Fibroblast of lung (primary cell): ENCODE results near the gene ZNF655. TPM values are rescaled to one million over a fixed set of nuclear protein-coding genes. Genes with fewer than 3 reads are reported as not detected.
"Not testable (repeated sequence)": the region's sequence is repeated elsewhere in the genome, so short reads cannot be mapped to it uniquely, and the experiment has no call there.

Source experiments
- DNase-seq, 2 donors: peaks; one replicate each; pipeline versions ENCODE4 v3.0.0 to v3.0.0-alpha.2; 2010; ENCODE audit warnings: low read depth in 2 of 2
- H2AFZ ChIP-seq: 2 replicates; pipeline ENCODE4 v1.5.1; 2012; ENCODE audit warnings: low read length, control low read depth, inconsistent platforms
- H3K27ac ChIP-seq: 2 replicates; pipeline ENCODE4 v1.5.1; 2011; ENCODE audit warnings: low read length, control low read depth; ENCODE audit not compliant: insufficient read depth
- H3K27me3 ChIP-seq: 2 replicates; pipeline ENCODE4 v1.5.1; 2011; ENCODE audit warnings: mild to moderate bottlenecking, low read length; ENCODE audit not compliant: control insufficient read depth, insufficient read depth
- H3K36me3 ChIP-seq: 2 replicates; pipeline ENCODE4 v1.5.1; 2011; ENCODE audit warnings: low read length; ENCODE audit not compliant: control insufficient read depth, insufficient read depth
- H3K4me1 ChIP-seq: 2 replicates; pipeline ENCODE4 v1.5.1; 2011; ENCODE audit warnings: low read length; ENCODE audit not compliant: control insufficient read depth, insufficient read depth; ENCODE audit errors: extremely low read depth
- H3K4me2 ChIP-seq: 2 replicates; pipeline ENCODE4 v1.5.1; 2011; ENCODE audit warnings: low read length, control low read depth; ENCODE audit not compliant: insufficient read depth; ENCODE audit errors: extremely low read depth
- H3K4me3 ChIP-seq, 4 experiments: fragments of 200-600 bp in 1 of 4; sonication (generic) in 1 of 4; replicated peaks in 1 of 4; 2 replicates each; pipeline ENCODE4 v1.5.1; 2011 to 2016; ENCODE audit warnings: low read length in 4 of 4, low read depth in 3 of 4, mild to moderate bottlenecking in 3 of 4, control low read depth in 2 of 4, inconsistent platforms in 1 of 4, mixed read lengths in 1 of 4; ENCODE audit not compliant: insufficient read depth in 1 of 4; ENCODE audit errors: control extremely low read depth in 1 of 4
- H3K79me2 ChIP-seq: 2 replicates; pipeline ENCODE4 v1.5.1; 2012; ENCODE audit warnings: mild to moderate bottlenecking, low read length, inconsistent platforms; ENCODE audit not compliant: control insufficient read depth, insufficient read depth
- H3K9ac ChIP-seq: 2 replicates; pipeline ENCODE4 v1.5.1; 2011; ENCODE audit warnings: mild to moderate bottlenecking, low read length, control low read depth; ENCODE audit not compliant: insufficient read depth
- H3K9me3 ChIP-seq: 2 replicates; pipeline ENCODE4 v1.5.1; 2012; ENCODE audit warnings: low read depth, low read length; ENCODE audit not compliant: control insufficient read depth, insufficient read depth
- H4K20me1 ChIP-seq: 2 replicates; pipeline ENCODE4 v1.5.1; 2011; ENCODE audit warnings: low read length; ENCODE audit not compliant: control insufficient read depth, insufficient read depth; ENCODE audit errors: extremely low read depth
- EZH2 ChIP-seq: IDR thresholded peaks from 2 replicates; pipeline ENCODE4 v1.5.1; 2012; ENCODE audit warnings: low read length, control low read depth, mild to moderate bottlenecking; ENCODE audit errors: missing control alignments
- polyA plus RNA-seq, 2 donors: library from polyadenylated mRNA; depleted of rRNA in 1 of 2; stranded (reverse) in 1 of 2; unstranded in 1 of 2; fragments of >200 nt; gene quantifications; 2 replicates each; pipeline ENCODE4 v1.2.1, GENCODE V29; 2011 to 2012; ENCODE audit warnings: missing spikeins in 1 of 2
- total RNA-seq: library from RNA; depleted of rRNA; stranded (reverse); fragments of >200 nt; gene quantifications from 2 replicates; pipeline ENCODE4 v1.2.1, GENCODE V29; 2014
- TF ChIP-seq, protein P1 (sequence below), 2 donors: IDR thresholded peaks in 1 of 2; conservative IDR thresholded peaks in 1 of 2; 1 replicate in 1 of 2; 2 replicates in 1 of 2; pipeline ENCODE4 v1.5.1; 2011 to 2012; ENCODE audit warnings: low read length in 2 of 2, control low read depth in 1 of 2, inconsistent platforms in 1 of 2, low read depth in 1 of 2, mild to moderate bottlenecking in 1 of 2

The ZNF655 gene
- total and polyA plus RNA-seq, 2 donors (not counting 1 experiment from before 2014, with no cell fraction given), result 60.4 to 92.6 TPM

DNA sequence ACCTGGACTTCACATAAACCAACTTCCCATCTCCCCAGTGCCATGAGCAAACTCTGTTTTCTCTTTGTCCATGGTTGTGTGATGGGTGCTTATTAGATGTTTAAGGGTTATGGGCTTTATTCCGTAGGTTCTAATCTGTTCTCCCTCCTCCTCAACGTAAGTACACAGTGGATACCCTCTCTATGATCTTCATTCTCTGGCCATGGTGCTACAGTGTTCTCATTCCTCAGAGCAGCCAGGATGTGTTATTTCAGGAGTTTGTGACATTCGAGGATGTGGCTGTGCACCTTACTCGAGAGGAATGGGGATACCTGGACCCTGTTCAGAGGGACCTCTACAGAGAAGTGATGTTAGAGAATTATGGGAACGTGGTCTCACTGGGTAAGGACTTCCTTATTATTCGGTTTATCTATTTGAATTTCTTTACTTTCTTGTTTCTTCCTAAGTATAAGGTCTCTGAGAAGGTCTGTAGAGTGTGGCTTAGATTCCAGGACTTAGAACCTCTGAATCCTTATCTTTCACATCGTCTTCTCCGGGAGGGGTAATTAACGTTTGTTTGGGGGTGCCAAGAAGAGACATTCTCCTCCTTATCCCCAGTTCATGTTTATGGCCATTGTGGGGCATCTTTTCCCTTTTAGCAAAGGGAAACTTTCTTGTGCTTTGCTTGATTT lies 3.8 kb downstream of the ZNF655 start:
- peaks cover 27% of the 10 kb centered on the region for H3K36me3 ChIP-seq
- no peak for DNase-seq
- H3K4me3 ChIP-seq, result peak overlapping the region in 3 of 4 experiments; percentile 2 to 17 (median 15)
- H3K4me2 ChIP-seq, result peak overlapping the region; percentile 9
- H4K20me1 ChIP-seq, result no peaks in the 10 kb centered on the region
- H3K79me2 ChIP-seq, result peaks cover 69% of the 10 kb centered on the region
- H3K4me1 ChIP-seq, result peaks cover 27% of the 10 kb centered on the region
- TF ChIP-seq, protein P1, sequence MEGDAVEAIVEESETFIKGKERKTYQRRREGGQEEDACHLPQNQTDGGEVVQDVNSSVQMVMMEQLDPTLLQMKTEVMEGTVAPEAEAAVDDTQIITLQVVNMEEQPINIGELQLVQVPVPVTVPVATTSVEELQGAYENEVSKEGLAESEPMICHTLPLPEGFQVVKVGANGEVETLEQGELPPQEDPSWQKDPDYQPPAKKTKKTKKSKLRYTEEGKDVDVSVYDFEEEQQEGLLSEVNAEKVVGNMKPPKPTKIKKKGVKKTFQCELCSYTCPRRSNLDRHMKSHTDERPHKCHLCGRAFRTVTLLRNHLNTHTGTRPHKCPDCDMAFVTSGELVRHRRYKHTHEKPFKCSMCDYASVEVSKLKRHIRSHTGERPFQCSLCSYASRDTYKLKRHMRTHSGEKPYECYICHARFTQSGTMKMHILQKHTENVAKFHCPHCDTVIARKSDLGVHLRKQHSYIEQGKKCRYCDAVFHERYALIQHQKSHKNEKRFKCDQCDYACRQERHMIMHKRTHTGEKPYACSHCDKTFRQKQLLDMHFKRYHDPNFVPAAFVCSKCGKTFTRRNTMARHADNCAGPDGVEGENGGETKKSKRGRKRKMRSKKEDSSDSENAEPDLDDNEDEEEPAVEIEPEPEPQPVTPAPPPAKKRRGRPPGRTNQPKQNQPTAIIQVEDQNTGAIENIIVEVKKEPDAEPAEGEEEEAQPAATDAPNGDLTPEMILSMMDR (conservative IDR thresholded peaks at IDR 0.05 in 1 of 2, IDR thresholded peaks at IDR 0.05 in 1 of 2; ENCODE audit: low read depth in 1 of 2, low read length in 2 of 2), result no peak
- no peak for TF ChIP-seq EZH2
- H3K9me3 ChIP-seq, result no peaks in the 10 kb centered on the region
- H3K27me3 ChIP-seq, result no peaks in the 10 kb centered on the region
- no peak overlapping the region for H2AFZ ChIP-seq
- peak overlapping the region; percentile 20 for H3K9ac ChIP-seq
- H3K27ac ChIP-seq, result peak overlapping the region; percentile 93

DNA sequence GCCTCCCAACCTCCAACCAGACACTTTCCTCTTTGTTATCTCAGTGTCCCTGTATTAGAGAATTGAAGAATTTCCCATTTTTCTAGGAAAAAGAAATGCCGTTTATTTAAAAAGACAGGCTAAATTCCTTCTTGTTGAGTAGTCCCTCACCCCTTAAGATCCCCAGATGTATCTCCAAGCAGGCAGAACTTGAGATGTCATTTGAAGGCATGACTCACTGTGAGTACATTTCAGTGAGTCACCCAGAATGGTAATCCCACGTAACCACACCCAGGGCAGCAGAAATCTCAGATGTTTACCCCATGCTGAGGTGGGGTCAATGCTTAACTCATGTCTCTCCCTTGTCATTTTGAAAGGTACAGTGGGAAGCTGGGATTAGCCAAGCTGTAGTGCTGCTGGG lies 4.4 kb downstream of the ZNF655 start:
- Histone ChIP-seq H3K4me2 (no peak overlapping the region), H3K27ac (peak overlapping the region; percentile 93), H3K4me1 (peaks cover 27% of the 10 kb centered on the region), H3K79me2 (peaks cover 67% of the 10 kb centered on the region), H3K36me3 (peaks cover 27% of the 10 kb centered on the region), H2AFZ (no peak overlapping the region), H3K27me3 (no peaks in the 10 kb centered on the region), H3K9ac (no peak overlapping the region), H4K20me1 (no peaks in the 10 kb centered on the region), H3K4me3 (peak overlapping the region in 2 of 4 experiments; percentile 15 to 17), H3K9me3 (no peaks in the 10 kb centered on the region)
- DNase-seq, result peak; percentile 98 to 100
- TF ChIP-seq EZH2, result no peak
- TF ChIP-seq, protein P1 (conservative IDR thresholded peaks at IDR 0.05 in 1 of 2, IDR thresholded peaks at IDR 0.05 in 1 of 2; ENCODE audit: low read depth in 1 of 2, low read length in 2 of 2), result no peak

DNA sequence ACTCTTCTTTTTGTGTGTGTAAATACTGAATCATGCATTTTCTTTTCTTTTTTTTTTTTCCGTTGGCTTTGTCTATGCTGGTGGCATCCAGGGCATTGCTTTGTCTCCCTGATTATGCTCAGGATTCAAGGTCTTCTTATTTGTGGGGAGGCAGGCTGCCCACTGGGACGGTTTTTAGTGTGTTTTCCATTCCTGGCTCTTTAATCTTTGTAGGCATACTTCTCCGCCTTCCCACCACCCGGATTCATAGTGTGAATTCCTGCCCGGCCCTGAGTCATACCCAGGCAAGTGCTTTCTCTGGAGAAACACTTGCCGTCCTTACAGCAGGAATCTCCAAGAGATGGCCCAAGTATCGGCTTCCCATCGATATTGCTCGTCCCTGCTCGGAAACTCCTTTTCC lies 5.2 kb downstream of the ZNF655 start:
- H4K20me1 ChIP-seq, result no peaks in the 10 kb centered on the region
- peaks cover 27% of the 10 kb centered on the region for H3K36me3 ChIP-seq
- H3K9ac ChIP-seq, result no peak overlapping the region
- H3K4me1 ChIP-seq, result peaks cover 27% of the 10 kb centered on the region
- H3K79me2 ChIP-seq, result peaks cover 63% of the 10 kb centered on the region
- no peak overlapping the region for H2AFZ ChIP-seq
- TF ChIP-seq EZH2, result no peak
- TF ChIP-seq, protein P1 (conservative IDR thresholded peaks at IDR 0.05 in 1 of 2, IDR thresholded peaks at IDR 0.05 in 1 of 2; ENCODE audit: low read depth in 1 of 2, low read length in 2 of 2), result no peak
- peak; percentile 66 to 89 for DNase-seq
- no peaks in the 10 kb centered on the region for H3K9me3 ChIP-seq
- peak overlapping the region; percentile 93 for H3K27ac ChIP-seq
- no peaks in the 10 kb centered on the region for H3K27me3 ChIP-seq
- H3K4me3 ChIP-seq, result no peak overlapping the region
- H3K4me2 ChIP-seq, result no peak overlapping the region

DNA sequence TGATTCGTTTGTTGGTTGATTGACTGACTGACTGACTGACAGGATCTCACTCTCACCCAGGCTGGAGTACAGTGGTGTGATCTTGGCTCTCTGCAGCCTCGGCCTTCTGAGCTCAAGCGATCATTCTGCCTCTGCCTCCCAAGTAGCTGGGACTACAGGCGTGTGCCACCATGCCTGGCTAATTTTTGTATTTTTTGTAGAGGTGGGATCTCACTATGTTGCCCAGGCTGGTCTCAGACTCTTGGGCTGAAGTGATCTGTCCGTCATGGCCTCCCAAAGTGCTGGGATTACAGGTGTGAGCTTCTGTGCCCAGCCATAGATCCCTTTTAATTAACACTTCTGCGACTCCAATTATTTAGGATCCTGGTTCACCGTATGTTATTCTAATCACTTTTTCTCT lies 10.3 kb downstream of the ZNF655 start:
- not testable (repeated sequence) for H3K27ac ChIP-seq, H3K27me3 ChIP-seq, DNase-seq, H4K20me1 ChIP-seq, H3K9ac ChIP-seq, H2AFZ ChIP-seq, H3K4me2 ChIP-seq, H3K4me1 ChIP-seq, H3K9me3 ChIP-seq, H3K4me3 ChIP-seq
- H3K79me2 ChIP-seq, result peaks cover 30% of the 10 kb centered on the region
- H3K36me3 ChIP-seq, result peaks cover 25% of the 10 kb centered on the region
